MCF 10A (cell line): Measurements from ENCODE around the gene FAM151B. TPM values are rescaled to one million over a fixed set of nuclear protein-coding genes. Genes with fewer than 3 reads are reported as not detected.

Experiments used
- BruUV-seq: library from RNA; stranded (reverse); fragments of 400-500 nt; replicated peaks from 2 replicates; lab custom pipeline; 2021; lab: Mats Ljungman, UMichigan
- CTCF ChIA-PET: fragments of 300-600 bp; sonication (Branson Sonifier 250); formaldehyde crosslinking; extraction: SDS; loops from one replicate; lab custom pipeline; 2021; ENCODE audit warnings: antibody characterized with exemption, inconsistent platforms; lab: Yijun Ruan, JAX
- POLR2A ChIA-PET: fragments of 300-600, 350-650 bp; sonication (Branson Sonifier 250); formaldehyde crosslinking; extraction: SDS; loops from one replicate; lab custom pipeline; 2020; ENCODE audit warnings: antibody characterized with exemption, inconsistent platforms; lab: Yijun Ruan, JAX
- DNase-seq: peaks from one replicate; pipeline ENCODE4 v3.0.0-alpha.2; 2018; ENCODE audit not compliant: unreplicated experiment
- H3K27ac Mint-ChIP-seq: one replicate; pipeline ENCODE4 v1.8.0; 2022; ENCODE audit warnings: mild to moderate bottlenecking, low read depth, mixed read lengths; ENCODE audit not compliant: unreplicated experiment
- H3K27me3 Mint-ChIP-seq: one replicate; pipeline ENCODE4 v1.8.0; 2022; ENCODE audit warnings: mixed read lengths; ENCODE audit not compliant: insufficient read depth, unreplicated experiment
- H3K36me3 Mint-ChIP-seq: one replicate; pipeline ENCODE4 v1.8.0; 2022; ENCODE audit warnings: mild to moderate bottlenecking, moderate library complexity, mixed read lengths; ENCODE audit not compliant: insufficient read depth, unreplicated experiment
- H3K4me1 Mint-ChIP-seq: one replicate; pipeline ENCODE4 v1.8.0; 2022; ENCODE audit warnings: mixed read lengths; ENCODE audit not compliant: insufficient read depth, unreplicated experiment
- H3K4me3 Mint-ChIP-seq: one replicate; pipeline ENCODE4 v1.8.0; 2022; ENCODE audit warnings: mild to moderate bottlenecking, moderate library complexity, mixed read lengths; ENCODE audit not compliant: unreplicated experiment
- H3K9me3 Mint-ChIP-seq: one replicate; pipeline ENCODE4 v1.8.0; 2022; ENCODE audit warnings: mixed read lengths; ENCODE audit not compliant: unreplicated experiment
- intact Hi-C: fragments of 100-400 bp; cut with micrococcal nuclease; formaldehyde crosslinking; loops from 2 replicates; pipeline ENCODE4 v1.14.1; 2022
- total RNA-seq: library from RNA; stranded (reverse); gene quantifications from 2 replicates; pipeline ENCODE4 v1.2.3, GENCODE V29; 2022
- TF ChIP-seq, protein P1 (sequence below): fragments of 200-600 bp; IDR thresholded peaks from one replicate; pipeline ENCODE4 v1.8.0; 2022; ENCODE audit warnings: antibody characterized with exemption, mild to moderate bottlenecking; ENCODE audit not compliant: unreplicated experiment

FAM151B gene
- total RNA-seq, 1 experiment from 2014 or later, result 1.8 TPM

DNA sequence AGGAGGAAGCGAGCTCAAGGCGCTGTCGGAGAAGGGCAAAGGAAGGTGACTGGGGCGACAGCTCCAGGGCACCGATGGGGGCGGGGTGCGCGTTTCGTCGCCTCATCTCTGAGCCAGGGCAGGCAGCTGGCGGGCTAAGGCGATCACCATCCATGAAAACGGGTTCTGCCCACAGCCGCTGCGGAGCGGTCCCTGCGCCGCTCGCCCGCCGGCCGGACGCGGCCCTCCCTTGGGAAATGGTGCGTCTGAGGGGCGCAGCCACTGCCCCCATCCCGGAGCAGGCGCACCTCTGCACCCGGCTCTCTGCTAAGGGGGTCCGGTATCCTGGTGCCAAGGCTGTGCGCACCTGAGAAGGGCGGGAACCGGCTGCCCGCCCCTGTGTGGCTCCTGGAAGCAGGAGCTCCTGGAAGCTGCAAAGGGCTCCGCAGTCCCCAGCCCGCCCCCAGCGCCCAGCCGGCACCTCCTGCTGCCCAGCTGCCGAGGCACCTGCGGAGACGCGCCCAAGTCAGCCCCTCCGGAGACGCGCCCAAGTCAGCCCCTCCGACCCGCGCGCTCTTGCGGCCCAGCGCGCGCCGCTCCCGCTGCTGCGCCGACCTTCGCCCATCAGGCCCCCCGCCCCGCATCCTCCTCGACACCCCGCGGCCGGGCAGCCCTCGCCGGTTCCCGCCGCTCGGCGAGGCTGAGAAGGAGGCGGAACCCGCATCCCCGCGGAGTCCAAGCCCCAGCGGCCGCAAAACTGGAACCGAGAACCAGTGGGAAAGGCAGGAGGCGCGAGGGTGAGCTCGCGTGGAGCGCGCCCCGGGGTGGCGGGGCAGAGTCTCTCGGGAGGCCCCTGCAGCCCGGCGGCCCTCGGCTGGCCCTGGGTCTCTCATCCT, 81.4 kb downstream of the FAM151B start:
- CTCF ChIA-PET, result interaction anchor here (0.6 kb wide), 1 partner anchor 1423 kb away, joined by 4 read pairs; no protein-coding TSS in a partner anchor
- no TSS peak for BruUV-seq
- intact Hi-C loops, result no loop called here
- POLR2A ChIA-PET, result interaction anchor here (0.6 kb wide), 1 partner anchor 16 kb away, joined by 3 read pairs; no protein-coding TSS in a partner anchor
- Mint-ChIP-seq H3K9me3 (no peaks in the 10 kb centered on the region), H3K4me1 (no peaks in the 10 kb centered on the region), H3K27ac (no peak overlapping the region), H3K27me3 (peaks cover 30% of the 10 kb centered on the region), H3K36me3 (no peaks in the 10 kb centered on the region), H3K4me3 (no peak overlapping the region)
- TF ChIP-seq, protein P1, sequence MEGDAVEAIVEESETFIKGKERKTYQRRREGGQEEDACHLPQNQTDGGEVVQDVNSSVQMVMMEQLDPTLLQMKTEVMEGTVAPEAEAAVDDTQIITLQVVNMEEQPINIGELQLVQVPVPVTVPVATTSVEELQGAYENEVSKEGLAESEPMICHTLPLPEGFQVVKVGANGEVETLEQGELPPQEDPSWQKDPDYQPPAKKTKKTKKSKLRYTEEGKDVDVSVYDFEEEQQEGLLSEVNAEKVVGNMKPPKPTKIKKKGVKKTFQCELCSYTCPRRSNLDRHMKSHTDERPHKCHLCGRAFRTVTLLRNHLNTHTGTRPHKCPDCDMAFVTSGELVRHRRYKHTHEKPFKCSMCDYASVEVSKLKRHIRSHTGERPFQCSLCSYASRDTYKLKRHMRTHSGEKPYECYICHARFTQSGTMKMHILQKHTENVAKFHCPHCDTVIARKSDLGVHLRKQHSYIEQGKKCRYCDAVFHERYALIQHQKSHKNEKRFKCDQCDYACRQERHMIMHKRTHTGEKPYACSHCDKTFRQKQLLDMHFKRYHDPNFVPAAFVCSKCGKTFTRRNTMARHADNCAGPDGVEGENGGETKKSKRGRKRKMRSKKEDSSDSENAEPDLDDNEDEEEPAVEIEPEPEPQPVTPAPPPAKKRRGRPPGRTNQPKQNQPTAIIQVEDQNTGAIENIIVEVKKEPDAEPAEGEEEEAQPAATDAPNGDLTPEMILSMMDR, result no peak
- no peak for DNase-seq

- BruUV-seq, result no TSS peak
- intact Hi-C loops, result no loop called here
- H3K27ac Mint-ChIP-seq, result no peak within 1 kb of the TSS
- H3K4me3 Mint-ChIP-seq, result no peak within 1 kb of the TSS
- ChIA-PET POLR2A (no interaction called here), CTCF (no interaction called here)
- peaks cover 31% of the 10 kb centered on the region for H3K27me3 Mint-ChIP-seq
- TF ChIP-seq, protein P1, result no peak
- no peaks in the 10 kb centered on the region for H3K4me1 Mint-ChIP-seq
- H3K36me3 Mint-ChIP-seq, result no peaks in the 10 kb centered on the region
- H3K9me3 Mint-ChIP-seq, result no peaks in the 10 kb centered on the region
- no peak for DNase-seq
These were observed 82.3 kb downstream of the FAM151B start, which contains the start of gene ANKRD34B for GRCh38 chr5:80569961-80570786. ANKRD34B (minus strand) TSS chr5:80570280; CDS start chr5:80560019, 10,261 bp downstream.

GRCh38 chr5:80573062-80573461, 85.2 kb downstream of the FAM151B start:
- POLR2A ChIA-PET, result interaction anchor here (0.6 kb wide), 1 partner anchor 437 kb away, joined by 3 read pairs; no protein-coding TSS in a partner anchor
- no peak overlapping the region for H3K4me3 Mint-ChIP-seq
- no TSS peak for BruUV-seq
- CTCF ChIA-PET, result no interaction called here
- TF ChIP-seq, protein P1, result no peak
- H3K4me1 Mint-ChIP-seq, result no peaks in the 10 kb centered on the region
- peaks cover 26% of the 10 kb centered on the region for H3K27me3 Mint-ChIP-seq
- H3K36me3 Mint-ChIP-seq, result no peaks in the 10 kb centered on the region
- no peak for DNase-seq
- H3K9me3 Mint-ChIP-seq, result no peaks in the 10 kb centered on the region
- H3K27ac Mint-ChIP-seq, result no peak overlapping the region
- intact Hi-C loops, result no loop called here

- Mint-ChIP-seq H3K4me3 (no peak overlapping the region), H3K27me3 (peaks cover 31% of the 10 kb centered on the region), H3K4me1 (no peaks in the 10 kb centered on the region), H3K9me3 (no peaks in the 10 kb centered on the region), H3K27ac (no peak overlapping the region), H3K36me3 (no peaks in the 10 kb centered on the region)
- ChIA-PET CTCF (interaction anchor here (0.6 to 0.7 kb wide), 2 partner anchors 269 to 1107 kb away, joined by 3 to 4 read pairs; no protein-coding TSS in a partner anchor), POLR2A (no interaction called here)
- no peak for DNase-seq
- no TSS peak for BruUV-seq
- intact Hi-C loops, result no loop called here
- TF ChIP-seq, protein P1, result no peak
These were observed 88.5 kb downstream of the FAM151B start for GRCh38 chr5:80576383-80576782.
